GM15510 (cell line): ENCODE measurements around the gene XBP1.

Experiments
- POLR2A ChIP-seq: IDR thresholded peaks from 3 replicates; pipeline ENCODE4 v1.6.1; 2011; ENCODE audit warnings: borderline replicate concordance; ENCODE audit not compliant: insufficient read length; ENCODE audit errors: extremely low read depth

The XBP1 gene

GRCh38 chr22:28798810-28799605 is 1.4 kb downstream of the XBP1 start:
- TF ChIP-seq POLR2A: peak; percentile 7

- TF ChIP-seq POLR2A: no peak
Observed at GRCh38 chr22:28795932-28796856, 4.2 kb downstream of the XBP1 start.

DNA sequence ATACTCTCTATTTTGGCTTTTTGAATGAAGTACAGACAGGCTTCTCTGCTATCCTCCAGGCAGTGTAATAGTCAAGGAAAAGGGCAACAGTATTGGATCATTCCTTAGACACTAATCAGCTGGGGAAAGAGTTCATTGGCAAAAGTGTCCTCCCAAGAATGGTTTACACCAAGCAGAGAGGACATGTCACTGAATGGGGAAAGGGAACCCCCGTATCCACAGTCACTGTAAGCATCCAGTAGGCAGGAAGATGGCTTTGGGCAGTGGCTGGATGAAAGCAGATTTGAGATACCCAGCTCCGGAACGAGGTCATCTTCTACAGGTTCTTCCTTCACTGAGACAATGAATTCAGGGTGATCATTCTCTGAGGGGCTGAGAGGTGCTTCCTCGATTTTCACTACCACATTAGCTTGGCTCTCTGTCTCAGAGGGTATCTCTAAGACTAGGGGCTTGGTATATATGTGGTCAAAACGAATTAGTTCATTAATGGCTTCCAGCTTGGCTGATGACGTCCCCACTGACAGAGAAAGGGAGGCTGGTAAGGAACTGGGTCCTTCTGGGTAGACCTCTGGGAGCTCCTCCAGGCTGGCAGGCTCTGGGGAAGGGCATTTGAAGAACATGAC is 5.2 kb downstream of the XBP1 start:
- no peak for TF ChIP-seq POLR2A

- no peak for TF ChIP-seq POLR2A
Observed at GRCh38 chr22:28793976-28794584, 6.3 kb downstream of the XBP1 start.

GRCh38 chr22:28792491-28793383 is 7.6 kb downstream of the XBP1 start:
- peak; percentile 12 for TF ChIP-seq POLR2A

GRCh38 chr22:28791841-28792490 is 8.4 kb downstream of the XBP1 start:
- TF ChIP-seq POLR2A: no peak

DNA sequence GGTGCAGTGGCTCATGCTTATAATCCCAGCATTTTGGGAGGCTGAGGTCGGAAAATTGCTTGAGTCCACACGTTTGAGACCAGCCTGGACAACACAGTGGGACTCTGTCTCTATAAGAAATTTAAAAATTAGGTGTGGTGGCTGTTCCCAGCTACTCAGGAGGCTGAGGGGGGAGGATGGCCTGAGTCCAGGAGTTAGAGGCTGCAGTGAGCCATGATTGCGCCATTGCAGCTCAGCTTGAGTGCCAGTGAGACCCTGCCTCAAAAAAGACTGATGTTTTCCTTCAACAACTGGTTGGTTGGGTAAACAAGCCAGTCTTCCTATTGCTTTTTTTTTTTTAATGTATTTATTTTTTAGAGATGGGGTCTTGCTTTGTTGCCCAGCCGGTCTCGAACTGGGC is 9.2 kb downstream of the XBP1 start:
- no peak for TF ChIP-seq POLR2A

- no peak for TF ChIP-seq POLR2A
Observed at GRCh38 chr22:28788601-28789000, 11.8 kb downstream of the XBP1 start.

GRCh38 chr22:28783786-28784671 is 16.3 kb downstream of the XBP1 start:
- TF ChIP-seq POLR2A: no peak

GRCh38 chr22:28780296-28780695 is 20.1 kb downstream of the XBP1 start:
- TF ChIP-seq POLR2A: no peak

- TF ChIP-seq POLR2A: no peak
Observed at GRCh38 chr22:28779833-28780232, 20.5 kb downstream of the XBP1 start.

DNA sequence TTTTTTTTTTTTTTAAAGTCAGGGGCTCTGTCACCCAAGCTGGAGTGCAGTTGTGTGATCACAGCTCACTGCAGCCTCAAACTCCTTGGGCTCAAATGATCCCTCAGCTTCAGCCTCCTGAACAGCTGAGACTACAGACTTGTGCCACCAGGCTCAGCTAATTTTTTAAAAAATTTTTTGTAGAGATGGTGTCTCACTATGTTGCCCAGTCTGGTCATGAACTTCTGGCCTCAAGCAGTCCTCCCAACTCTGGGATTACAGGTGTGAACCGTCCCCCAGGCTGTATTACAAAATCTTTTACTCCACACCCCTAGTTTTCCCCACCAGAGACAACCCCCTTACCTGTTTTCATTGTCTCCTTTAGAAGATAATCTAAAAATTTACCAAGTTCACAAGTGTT is 26.0 kb downstream of the XBP1 start:
- no peak for TF ChIP-seq POLR2A
